NT2/D1 (cell line): ENCODE measurements around the gene KCNN1.

Experiments
- SUZ12 ChIP-seq: IDR thresholded peaks from 2 replicates; pipeline ENCODE4 v1.6.1; 2011; ENCODE audit not compliant: insufficient read length, insufficient read depth; ENCODE audit errors: extremely low read depth
- ZNF274 ChIP-seq: IDR thresholded peaks from 2 replicates; pipeline ENCODE4 v1.6.1; 2011; ENCODE audit warnings: mild to moderate bottlenecking, low read depth, low read length

GRCh38 chr19:17922138-17922537, 44.8 kb upstream of the KCNN1 start:
- TF ChIP-seq SUZ12 = no peak
- no peak for TF ChIP-seq ZNF274
